ENCODE data around the gene ELMO1. TPM values are rescaled to one million over a fixed set of nuclear protein-coding genes. Genes with fewer than 3 reads are reported as not detected.

Gene ELMO1
- total RNA-seq, 1 experiment from 2014 or later, result 1.1 TPM

DNA sequence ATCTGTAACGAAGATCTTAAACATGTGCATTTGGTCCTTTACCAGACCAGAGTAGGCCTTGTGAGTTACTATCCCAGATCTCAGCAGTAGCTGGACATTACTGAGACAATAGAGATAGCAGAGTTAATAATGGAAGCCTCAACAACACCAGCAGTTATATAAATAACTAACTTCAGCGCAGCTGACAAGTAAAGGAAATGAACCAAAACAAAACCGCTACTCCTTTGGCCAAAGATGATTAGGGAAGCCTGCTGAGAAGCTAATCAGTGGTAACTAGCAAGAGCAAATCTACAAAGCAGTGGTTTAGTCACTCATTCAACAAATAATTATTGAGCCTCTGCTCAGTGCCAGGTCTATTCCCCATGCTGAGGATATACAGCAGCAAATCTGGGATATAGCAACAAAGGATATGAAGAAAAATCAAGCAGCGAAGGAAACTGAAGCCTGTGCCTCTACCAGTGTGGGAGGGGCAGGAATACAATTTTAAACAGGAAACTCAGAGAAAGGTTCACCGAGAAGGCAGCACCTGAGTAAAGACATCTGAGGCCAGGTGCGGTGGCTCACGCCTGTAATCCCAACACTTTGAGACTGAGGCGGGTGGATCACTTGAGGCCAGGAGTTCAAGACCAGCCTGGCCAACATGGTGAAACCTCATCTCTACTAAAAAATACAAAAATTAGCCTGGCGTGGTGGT is 103.6 kb downstream of the ELMO1 start:
- ChIA-PET CTCF (no interaction called here), POLR2A (no interaction called here), RAD21 (ENCODE audit: low non-redundant PET in 1 of 2, low total read pairs in 2 of 2, uncharacterized antibody in 2 of 2, unreplicated experiment in 2 of 2) (no interaction called here)
- H4K20me1 ChIP-seq (ENCODE audit: insufficient read depth), result no peaks in the 10 kb centered on the region
- H3K4me3 ChIP-seq (replicated peaks in 1 of 2; ENCODE audit: low read depth in 1 of 2, low read length in 2 of 2), result no peak overlapping the region
- H3K27ac ChIP-seq (ENCODE audit: low read depth, low read length), result no peak overlapping the region
- H3K79me2 ChIP-seq (ENCODE audit: insufficient read depth, low read length), result no peaks in the 10 kb centered on the region
- ATAC-seq (no peak), DNase-seq (ENCODE audit: low read depth, low spot score) (no peak)
- no peak overlapping the region for H3K4me2 ChIP-seq (ENCODE audit: low read length)
- no peaks in the 10 kb centered on the region for H3K9me2 ChIP-seq (ENCODE audit: insufficient read depth)
- no peaks in the 10 kb centered on the region for H3K4me1 ChIP-seq (ENCODE audit: control insufficient read depth in 1 of 2, insufficient read depth in 2 of 2, low read length in 2 of 2)
- intact Hi-C loops (cut with micrococcal nuclease), result no loop called here
- no peak for TF ChIP-seq YY1 (IDR thresholded peaks at IDR 0.05; ENCODE audit: extremely low read depth, insufficient replicate concordance, low read depth, low read length)
- TF ChIP-seq, protein P1, sequence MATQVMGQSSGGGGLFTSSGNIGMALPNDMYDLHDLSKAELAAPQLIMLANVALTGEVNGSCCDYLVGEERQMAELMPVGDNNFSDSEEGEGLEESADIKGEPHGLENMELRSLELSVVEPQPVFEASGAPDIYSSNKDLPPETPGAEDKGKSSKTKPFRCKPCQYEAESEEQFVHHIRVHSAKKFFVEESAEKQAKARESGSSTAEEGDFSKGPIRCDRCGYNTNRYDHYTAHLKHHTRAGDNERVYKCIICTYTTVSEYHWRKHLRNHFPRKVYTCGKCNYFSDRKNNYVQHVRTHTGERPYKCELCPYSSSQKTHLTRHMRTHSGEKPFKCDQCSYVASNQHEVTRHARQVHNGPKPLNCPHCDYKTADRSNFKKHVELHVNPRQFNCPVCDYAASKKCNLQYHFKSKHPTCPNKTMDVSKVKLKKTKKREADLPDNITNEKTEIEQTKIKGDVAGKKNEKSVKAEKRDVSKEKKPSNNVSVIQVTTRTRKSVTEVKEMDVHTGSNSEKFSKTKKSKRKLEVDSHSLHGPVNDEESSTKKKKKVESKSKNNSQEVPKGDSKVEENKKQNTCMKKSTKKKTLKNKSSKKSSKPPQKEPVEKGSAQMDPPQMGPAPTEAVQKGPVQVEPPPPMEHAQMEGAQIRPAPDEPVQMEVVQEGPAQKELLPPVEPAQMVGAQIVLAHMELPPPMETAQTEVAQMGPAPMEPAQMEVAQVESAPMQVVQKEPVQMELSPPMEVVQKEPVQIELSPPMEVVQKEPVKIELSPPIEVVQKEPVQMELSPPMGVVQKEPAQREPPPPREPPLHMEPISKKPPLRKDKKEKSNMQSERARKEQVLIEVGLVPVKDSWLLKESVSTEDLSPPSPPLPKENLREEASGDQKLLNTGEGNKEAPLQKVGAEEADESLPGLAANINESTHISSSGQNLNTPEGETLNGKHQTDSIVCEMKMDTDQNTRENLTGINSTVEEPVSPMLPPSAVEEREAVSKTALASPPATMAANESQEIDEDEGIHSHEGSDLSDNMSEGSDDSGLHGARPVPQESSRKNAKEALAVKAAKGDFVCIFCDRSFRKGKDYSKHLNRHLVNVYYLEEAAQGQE (IDR thresholded peaks at IDR 0.05; ENCODE audit: low read depth), result no peak
- no peak for TF ChIP-seq RAD21 (IDR thresholded peaks at IDR 0.05; ENCODE audit: low read depth)
- TF ChIP-seq SIN3A (IDR thresholded peaks at IDR 0.05; ENCODE audit: low read depth), result no peak
- H3K27me3 ChIP-seq (ENCODE audit: insufficient read depth, low read length), result peaks cover 16% of the 10 kb centered on the region; the same call in 1 of the 2 replicates
- no TSS peak for BruUV-seq (replicated peaks)
- H2AFZ ChIP-seq (ENCODE audit: low read depth, low read length, poor library complexity, severe bottlenecking), result no peak overlapping the region
- H3K9me3 ChIP-seq (ENCODE audit: control insufficient read depth in 1 of 2, insufficient read depth in 1 of 2, low read depth in 1 of 2, low read length in 2 of 2), result no peaks in the 10 kb centered on the region
- H3K36me3 ChIP-seq (ENCODE audit: control insufficient read depth in 1 of 2, insufficient read depth in 2 of 2, low read length in 2 of 2), result no peaks in the 10 kb centered on the region
- no peak overlapping the region for H3K9ac ChIP-seq (ENCODE audit: low read length)
